Tibial artery (tissue), 4 donors: ENCODE measurements around the gene HAUS5.
"Not testable (repeated sequence)": the region's sequence is repeated elsewhere in the genome, so short reads cannot be mapped to it uniquely, and the experiment has no call there.

Experiments
- DNase-seq, 2 donors: peaks; one replicate each; pipeline ENCODE4 v3.0.0-alpha.2; 2019
- H3K27ac ChIP-seq, 2 donors: fragments of 200-600 bp; sonication (generic) in 1 of 2; 1 replicate in 1 of 2; 2 replicates in 1 of 2; pipeline ENCODE4 v1.5.1; 2018 to 2019; ENCODE audit warnings: mild to moderate bottlenecking in 1 of 2
- H3K27me3 ChIP-seq, 2 donors: fragments of 200-600 bp; sonication (generic) in 1 of 2; one replicate each; pipeline versions ENCODE4 v1.5.1 to v1.6.0; 2016 to 2019
- H3K36me3 ChIP-seq, 3 donors: fragments of 200-600 bp; sonication (generic) in 2 of 3; one replicate each; pipeline ENCODE4 v1.5.1; 2016 to 2019; ENCODE audit warnings: mild to moderate bottlenecking in 2 of 3
- H3K4me1 ChIP-seq, 4 donors: fragments of 200-600 bp; sonication (generic) in 2 of 4; 1 replicate in 3 of 4; 2 replicates in 1 of 4; pipeline ENCODE4 v1.5.1; 2016 to 2019
- H3K4me3 ChIP-seq, 2 donors: fragments of 200-600 bp; sonication (generic) in 1 of 2; 1 replicate in 1 of 2; 2 replicates in 1 of 2; pipeline ENCODE4 v1.5.1; 2018 to 2019; ENCODE audit warnings: mild to moderate bottlenecking in 2 of 2
- H3K9me3 ChIP-seq, 3 donors: fragments of 200-600 bp; sonication (generic) in 1 of 3; one replicate each; pipeline ENCODE4 v1.5.1; 2016 to 2019
- CTCF ChIP-seq, 2 experiments: fragments of 200-600 bp in 1 of 2; fragments of 450-650 bp in 1 of 2; IDR thresholded peaks; one replicate each; pipeline ENCODE4 v1.5.1; 2017 to 2019; ENCODE audit warnings: antibody characterized with exemption in 2 of 2, mild to moderate bottlenecking in 1 of 2, moderate library complexity in 1 of 2
- intact Hi-C: fragments of 100-400 bp; cut with DNase I; formaldehyde crosslinking; loops from one replicate; pipeline ENCODE4 v1.15.0; 2023; ENCODE audit warnings: low total_unique reads

Gene HAUS5

GRCh38 chr19:35595928-35596327 is 16.6 kb upstream of the HAUS5 start:
- no peaks in the 10 kb centered on the region for H3K4me1 ChIP-seq
- H3K27me3 ChIP-seq, result peaks cover 0 to 10% of the 10 kb centered on the region in 2 donors
- no peak overlapping the region for H3K27ac ChIP-seq
- intact Hi-C loops, result no loop called here
- no peak for DNase-seq
- H3K9me3 ChIP-seq, result no peaks in the 10 kb centered on the region
- no peak for TF ChIP-seq CTCF (IDR thresholded peaks at IDR 0.05)
- H3K4me3 ChIP-seq, result no peak overlapping the region
- H3K36me3 ChIP-seq, result no peaks in the 10 kb centered on the region

- DNase-seq, result no peak
- Histone ChIP-seq H3K4me3 (no peak overlapping the region), H3K4me1 (no peaks in the 10 kb centered on the region), H3K27me3 (peaks cover 0 to 8% of the 10 kb centered on the region in 2 donors), H3K36me3 (no peaks in the 10 kb centered on the region), H3K9me3 (no peaks in the 10 kb centered on the region), H3K27ac (no peak overlapping the region)
- intact Hi-C loops, result no loop called here
- no peak for TF ChIP-seq CTCF (IDR thresholded peaks at IDR 0.05)
These were observed 16.1 kb upstream of the HAUS5 start for GRCh38 chr19:35596366-35596999.

GRCh38 chr19:35601971-35602370 is 10.6 kb upstream of the HAUS5 start:
- TF ChIP-seq CTCF (IDR thresholded peaks at IDR 0.05), result no peak
- H3K4me3 ChIP-seq, result no peak overlapping the region
- no peak for DNase-seq
- H3K27me3 ChIP-seq, result no peaks in the 10 kb centered on the region
- no peak overlapping the region for H3K27ac ChIP-seq
- intact Hi-C loops, result no loop called here
- H3K9me3 ChIP-seq, result no peaks in the 10 kb centered on the region
- H3K36me3 ChIP-seq, result no peaks in the 10 kb centered on the region
- H3K4me1 ChIP-seq, result no peaks in the 10 kb centered on the region

- intact Hi-C loops, H3K4me3 ChIP-seq, DNase-seq, H3K27me3 ChIP-seq, H3K9me3 ChIP-seq, H3K36me3 ChIP-seq, H3K27ac ChIP-seq, H3K4me1 ChIP-seq: not testable (repeated sequence)
These were observed 8.1 kb upstream of the HAUS5 start for GRCh38 chr19:35604436-35604835.

- DNase-seq, intact Hi-C loops: not testable (repeated sequence)
These were observed 5.4 kb upstream of the HAUS5 start for GRCh38 chr19:35607170-35607569.

GRCh38 chr19:35607661-35608060 is 4.9 kb upstream of the HAUS5 start:
- H3K36me3 ChIP-seq, result no peaks in the 10 kb centered on the region
- no peaks in the 10 kb centered on the region for H3K27me3 ChIP-seq
- no peak for TF ChIP-seq CTCF (IDR thresholded peaks at IDR 0.05)
- no peak overlapping the region for H3K4me3 ChIP-seq
- intact Hi-C loops, result no loop called here
- no peak overlapping the region for H3K27ac ChIP-seq
- DNase-seq, result no peak
- H3K4me1 ChIP-seq, result peaks cover 0 to 8% (median 4%) of the 10 kb centered on the region in 4 donors
- H3K9me3 ChIP-seq, result no peaks in the 10 kb centered on the region

More at GRCh38 chr19:35607170-35607569, 5.4 kb upstream of the HAUS5 start:
- H3K36me3 ChIP-seq, H3K27ac ChIP-seq, H3K4me3 ChIP-seq, H3K9me3 ChIP-seq, H3K27me3 ChIP-seq, H3K4me1 ChIP-seq: not testable (repeated sequence)

GRCh38 chr19:35608251-35608650 is 4.3 kb upstream of the HAUS5 start:
- no peak overlapping the region for H3K4me3 ChIP-seq
- no peaks in the 10 kb centered on the region for H3K27me3 ChIP-seq
- H3K4me1 ChIP-seq, result peaks cover 0 to 13% (median 9%) of the 10 kb centered on the region in 4 donors
- H3K9me3 ChIP-seq, result no peaks in the 10 kb centered on the region
- no peaks in the 10 kb centered on the region for H3K36me3 ChIP-seq
- TF ChIP-seq CTCF (IDR thresholded peaks at IDR 0.05), result no peak
- DNase-seq, result no peak
- intact Hi-C loops, result no loop called here
- H3K27ac ChIP-seq, result no peak overlapping the region
